IgD-negative memory B cell (primary cell): ENCODE data around the gene CRIM1. TPM values are rescaled to one million over a fixed set of nuclear protein-coding genes. Genes with fewer than 3 reads are reported as not detected.
A peak's percentile ranks its signal among the peaks of the same experiment; 100 is the strongest.

Experiments used
- H3K27ac Mint-ChIP-seq, 3 donors: one replicate each; pipeline ENCODE4 v1.8.0; 2020 to 2022; ENCODE audit warnings: mild to moderate bottlenecking in 3 of 3, mixed read lengths in 3 of 3, moderate library complexity in 1 of 3
- H3K27me3 Mint-ChIP-seq: one replicate; pipeline ENCODE4 v1.8.0; 2021; ENCODE audit warnings: mixed read lengths
- H3K36me3 Mint-ChIP-seq: one replicate; pipeline ENCODE4 v1.8.0; 2020; ENCODE audit warnings: mild to moderate bottlenecking, mixed read lengths
- H3K4me1 Mint-ChIP-seq, 3 donors: one replicate each; pipeline ENCODE4 v1.8.0; 2020 to 2022; ENCODE audit warnings: mixed read lengths in 3 of 3, mild to moderate bottlenecking in 1 of 3
- H3K4me3 Mint-ChIP-seq, 4 donors: one replicate each; pipeline ENCODE4 v1.8.0; 2020 to 2022; ENCODE audit warnings: mild to moderate bottlenecking in 4 of 4, mixed read lengths in 4 of 4, moderate library complexity in 3 of 4
- H3K9me3 Mint-ChIP-seq, 3 donors: one replicate each; pipeline ENCODE4 v1.8.0; 2020 to 2021; ENCODE audit warnings: mixed read lengths in 3 of 3, mild to moderate bottlenecking in 1 of 3
- polyA plus RNA-seq: library from polyadenylated mRNA; unstranded; fragments of 300-500 nt; fragmentation: Illumina TruSeq; gene quantifications from one replicate; pipeline ENCODE4 v1.2.3, GENCODE V29; 2021

CRIM1 gene
- polyA plus RNA-seq, 1 donor from 2014 or later, result 0.26 TPM

- no peaks in the 10 kb centered on the region for H3K9me3 Mint-ChIP-seq
- H3K4me1 Mint-ChIP-seq, result no peaks in the 10 kb centered on the region
- H3K27me3 Mint-ChIP-seq, result peaks cover 2% of the 10 kb centered on the region
- H3K27ac Mint-ChIP-seq, result no peak overlapping the region
- no peaks in the 10 kb centered on the region for H3K36me3 Mint-ChIP-seq
- H3K4me3 Mint-ChIP-seq, result no peak overlapping the region
Observed at GRCh38 chr2:36338124-36338826, 17.3 kb upstream of the CRIM1 start.

GRCh38 chr2:36338827-36339145 lies 16.8 kb upstream of the CRIM1 start:
- no peaks in the 10 kb centered on the region for H3K4me1 Mint-ChIP-seq
- H3K27me3 Mint-ChIP-seq, result peaks cover 6% of the 10 kb centered on the region
- no peak overlapping the region for H3K27ac Mint-ChIP-seq
- no peak overlapping the region for H3K4me3 Mint-ChIP-seq
- no peaks in the 10 kb centered on the region for H3K9me3 Mint-ChIP-seq
- H3K36me3 Mint-ChIP-seq, result peaks cover 2% of the 10 kb centered on the region

GRCh38 chr2:36339607-36340218 lies 15.9 kb upstream of the CRIM1 start:
- Mint-ChIP-seq H3K36me3 (peaks cover 2% of the 10 kb centered on the region), H3K27ac (no peak overlapping the region), H3K9me3 (no peaks in the 10 kb centered on the region), H3K4me1 (no peaks in the 10 kb centered on the region), H3K4me3 (no peak overlapping the region), H3K27me3 (peaks cover 6% of the 10 kb centered on the region)

- H3K9me3 Mint-ChIP-seq, result no peaks in the 10 kb centered on the region
- H3K4me1 Mint-ChIP-seq, result no peaks in the 10 kb centered on the region
- peaks cover 7% of the 10 kb centered on the region for H3K27me3 Mint-ChIP-seq
- no peak overlapping the region for H3K27ac Mint-ChIP-seq
- H3K4me3 Mint-ChIP-seq, result no peak overlapping the region
- peaks cover 2% of the 10 kb centered on the region for H3K36me3 Mint-ChIP-seq
Observed at GRCh38 chr2:36343606-36344005, 12.0 kb upstream of the CRIM1 start.

GRCh38 chr2:36348721-36349120 lies 6.9 kb upstream of the CRIM1 start:
- H3K4me3 Mint-ChIP-seq, result no peak overlapping the region
- H3K27me3 Mint-ChIP-seq, result peaks cover 5% of the 10 kb centered on the region
- H3K36me3 Mint-ChIP-seq, result no peaks in the 10 kb centered on the region
- no peak overlapping the region for H3K27ac Mint-ChIP-seq
- H3K9me3 Mint-ChIP-seq, result no peaks in the 10 kb centered on the region
- H3K4me1 Mint-ChIP-seq, result peaks cover 9 to 10% (median 9%) of the 10 kb centered on the region in 3 donors

- Mint-ChIP-seq H3K27ac (no peak overlapping the region), H3K36me3 (no peaks in the 10 kb centered on the region), H3K27me3 (peaks cover 10% of the 10 kb centered on the region), H3K9me3 (peaks cover 0 to 3% (median 0%) of the 10 kb centered on the region in 3 donors), H3K4me1 (peaks cover 18 to 22% (median 18%) of the 10 kb centered on the region in 3 donors), H3K4me3 (no peak overlapping the region)
Observed at GRCh38 chr2:36351291-36351690, 4.3 kb upstream of the CRIM1 start.

- Mint-ChIP-seq H3K27me3 (peaks cover 10% of the 10 kb centered on the region), H3K36me3 (no peaks in the 10 kb centered on the region)
Observed at GRCh38 chr2:36351736-36352349, 3.7 kb upstream of the CRIM1 start.

GRCh38 chr2:36352701-36353100 lies 2.9 kb upstream of the CRIM1 start:
- Mint-ChIP-seq H3K27ac (no peak overlapping the region), H3K9me3 (peaks cover 0 to 3% (median 0%) of the 10 kb centered on the region in 3 donors), H3K27me3 (peaks cover 17% of the 10 kb centered on the region), H3K4me3 (peak overlapping the region in 2 of 4 donors; percentile 10 to 69), H3K4me1 (peaks cover 26 to 31% (median 27%) of the 10 kb centered on the region in 3 donors), H3K36me3 (peaks cover 3% of the 10 kb centered on the region)

More at GRCh38 chr2:36351736-36352349, 3.7 kb upstream of the CRIM1 start:
- no peak overlapping the region for H3K27ac Mint-ChIP-seq
- H3K4me3 Mint-ChIP-seq, result no peak overlapping the region
- peaks cover 18 to 22% (median 18%) of the 10 kb centered on the region in 3 donors for H3K4me1 Mint-ChIP-seq
- H3K9me3 Mint-ChIP-seq, result peaks cover 0 to 3% (median 0%) of the 10 kb centered on the region in 3 donors

GRCh38 chr2:36354811-36355150 lies 797 bp upstream of the CRIM1 start:
- Mint-ChIP-seq H3K9me3 (peaks cover 0 to 3% (median 0%) of the 10 kb centered on the region in 3 donors), H3K27me3 (peaks cover 31% of the 10 kb centered on the region), H3K27ac (peak overlapping the region in 2 of 3 donors; percentile 42 to 59), H3K4me3 (peak overlapping the region; percentile 72 to 93 (median 81)), H3K36me3 (peaks cover 3% of the 10 kb centered on the region), H3K4me1 (peaks cover 31 to 38% (median 32%) of the 10 kb centered on the region in 3 donors)

- H3K9me3 Mint-ChIP-seq, result peaks cover 0 to 3% (median 0%) of the 10 kb centered on the region in 3 donors
- H3K27ac Mint-ChIP-seq, result no peak overlapping the region
- peaks cover 31 to 38% (median 32%) of the 10 kb centered on the region in 3 donors for H3K4me1 Mint-ChIP-seq
- peaks cover 31% of the 10 kb centered on the region for H3K27me3 Mint-ChIP-seq
- peak overlapping the region in 3 of 4 donors; percentile 44 to 89 (median 87) for H3K4me3 Mint-ChIP-seq
- peaks cover 3% of the 10 kb centered on the region for H3K36me3 Mint-ChIP-seq
Observed at GRCh38 chr2:36355890-36356297, 316 bp downstream of the CRIM1 start.

GRCh38 chr2:36356298-36356989 lies 866 bp downstream of the CRIM1 start:
- Mint-ChIP-seq H3K27me3 (peaks cover 27% of the 10 kb centered on the region), H3K27ac (peak overlapping the region in 1 of 3 donors; percentile 40), H3K36me3 (peaks cover 3% of the 10 kb centered on the region)

GRCh38 chr2:36356990-36357846 lies 1.6 kb downstream of the CRIM1 start:
- H3K27me3 Mint-ChIP-seq, result peaks cover 27% of the 10 kb centered on the region
- peaks cover 31 to 38% (median 32%) of the 10 kb centered on the region in 3 donors for H3K4me1 Mint-ChIP-seq
- peak overlapping the region; percentile 84 to 94 (median 89) for H3K4me3 Mint-ChIP-seq
- H3K36me3 Mint-ChIP-seq, result peaks cover 3% of the 10 kb centered on the region
- H3K27ac Mint-ChIP-seq, result peak overlapping the region; percentile 6 to 87 (median 40)
- peaks cover 0 to 3% (median 0%) of the 10 kb centered on the region in 3 donors for H3K9me3 Mint-ChIP-seq

More at GRCh38 chr2:36356298-36356989, 866 bp downstream of the CRIM1 start:
- Mint-ChIP-seq H3K4me3 (peak overlapping the region; percentile 77 to 94 (median 86)), H3K4me1 (peaks cover 31 to 38% (median 32%) of the 10 kb centered on the region in 3 donors), H3K9me3 (peaks cover 0 to 3% (median 0%) of the 10 kb centered on the region in 3 donors)

- Mint-ChIP-seq H3K4me3 (peak overlapping the region; percentile 84 to 94 (median 89)), H3K36me3 (peaks cover 3% of the 10 kb centered on the region), H3K4me1 (peaks cover 26 to 33% (median 26%) of the 10 kb centered on the region in 3 donors), H3K9me3 (peaks cover 0 to 3% (median 0%) of the 10 kb centered on the region in 3 donors), H3K27ac (peak overlapping the region in 2 of 3 donors; percentile 6 to 40), H3K27me3 (peaks cover 27% of the 10 kb centered on the region)
Observed at GRCh38 chr2:36357847-36358659, 2.5 kb downstream of the CRIM1 start.
